ENCODE data around the gene COL6A5. TPM values are rescaled to one million over a fixed set of nuclear protein-coding genes. Genes with fewer than 3 reads are reported as not detected.
"Not testable (repeated sequence)": the region's sequence is repeated elsewhere in the genome, so short reads cannot be mapped to it uniquely, and the experiment has no call there.

The COL6A5 gene
- total and polyA plus RNA-seq, 10 donors = 0.07 to 0.15 TPM; not detected in 8

GRCh38 chr3:130428871-130429712 lies 83.6 kb downstream of the COL6A5 start:
- intact Hi-C loops (cut with DNase I; ENCODE audit: low total_unique reads) = no loop called here
- H3K4me3 ChIP-seq = no peak overlapping the region
- no peak overlapping the region for H3K27ac ChIP-seq
- TF ChIP-seq POLR2A (IDR thresholded peaks at IDR 0.05) = no peak
- TF ChIP-seq CTCF (IDR thresholded peaks at IDR 0.05 in 8 of 11, conservative IDR thresholded peaks at IDR 0.05 in 3 of 11) = no peak
- no peak for TF ChIP-seq POLR2AphosphoS5 (IDR thresholded peaks at IDR 0.05)
- H3K4me1 ChIP-seq = peaks cover 0 to 5% (median 0%) of the 10 kb centered on the region in 6 donors
- H3K9me3 ChIP-seq = peaks cover 0 to 10% (median 0%) of the 10 kb centered on the region in 8 donors
- no peak for DNase-seq
- H3K27me3 ChIP-seq (replicated peaks in 1 of 7) = peaks cover 0 to 2% (median 0%) of the 10 kb centered on the region in 7 donors
- WGBS, 5 donors = 57 to 68% (median 66%) methylated on average over 5 of the region's 5 CpGs
- H3K36me3 ChIP-seq = no peaks in the 10 kb centered on the region

- H3K4me3 ChIP-seq = no peak overlapping the region
- TF ChIP-seq CTCF (IDR thresholded peaks at IDR 0.05 in 8 of 11, conservative IDR thresholded peaks at IDR 0.05 in 3 of 11) (no peak), POLR2A (IDR thresholded peaks at IDR 0.05) (no peak), POLR2AphosphoS5 (IDR thresholded peaks at IDR 0.05) (no peak)
- H3K27me3 ChIP-seq (replicated peaks in 1 of 7) = peaks cover 0 to 2% (median 0%) of the 10 kb centered on the region in 7 donors
- WGBS, 5 donors = 52 to 75% (median 59%) methylated on average over 2 of the region's 2 CpGs
- no peaks in the 10 kb centered on the region for H3K36me3 ChIP-seq
- H3K27ac ChIP-seq = no peak overlapping the region
- intact Hi-C loops (cut with DNase I; ENCODE audit: low total_unique reads) = no loop called here
- H3K4me1 ChIP-seq = peaks cover 0 to 5% (median 0%) of the 10 kb centered on the region in 6 donors
- peaks cover 0 to 13% (median 0%) of the 10 kb centered on the region in 8 donors for H3K9me3 ChIP-seq
- no peak for DNase-seq
Measured at GRCh38 chr3:130429713-130430023, 84.2 kb downstream of the COL6A5 start.

- Histone ChIP-seq H3K4me1 (peaks cover 0 to 5% (median 0%) of the 10 kb centered on the region in 6 donors), H3K4me3 (no peak overlapping the region), H3K9me3 (peaks cover 0 to 13% (median 0%) of the 10 kb centered on the region in 8 donors), H3K36me3 (no peaks in the 10 kb centered on the region), H3K27me3 (replicated peaks in 1 of 7) (peaks cover 0 to 2% (median 0%) of the 10 kb centered on the region in 7 donors), H3K27ac (no peak overlapping the region)
- no peak for DNase-seq
- TF ChIP-seq POLR2A (IDR thresholded peaks at IDR 0.05) = no peak
- no peak for TF ChIP-seq POLR2AphosphoS5 (IDR thresholded peaks at IDR 0.05)
- TF ChIP-seq CTCF (IDR thresholded peaks at IDR 0.05 in 8 of 11, conservative IDR thresholded peaks at IDR 0.05 in 3 of 11) = no peak
- intact Hi-C loops (cut with DNase I; ENCODE audit: low total_unique reads) = no loop called here
Measured at GRCh38 chr3:130430266-130430665, 84.8 kb downstream of the COL6A5 start.

GRCh38 chr3:130432086-130432485 lies 86.6 kb downstream of the COL6A5 start:
- H3K4me1 ChIP-seq; H3K27ac ChIP-seq; DNase-seq; H3K36me3 ChIP-seq; intact Hi-C loops (cut with DNase I; ENCODE audit: low total_unique reads); H3K4me3 ChIP-seq; H3K27me3 ChIP-seq (replicated peaks in 1 of 7): not testable (repeated sequence)
- 78 to 88% (median 80%) methylated on average over 10 of the region's 10 CpGs for WGBS, 5 donors
- H3K9me3 ChIP-seq = peaks cover 0 to 13% (median 0%) of the 10 kb centered on the region in 8 donors

All from spleen (tissue), 11 donors.